Measurements from ENCODE around the gene AMMECR1.

Gene AMMECR1

GRCh38 chrX:110267874-110268273, 50.0 kb downstream of the AMMECR1 start:
- in situ Hi-C loops (cut with MboI; ENCODE audit: low pct_unique_long_range_greater_than_20kb, low sequenced_read_pairs, unreplicated experiment) = no loop called here
- TF ChIP-seq CTCF (IDR thresholded peaks at IDR 0.05; ENCODE audit: extremely low read depth, insufficient read depth, missing control alignments) = no peak
- DNase-seq (ENCODE audit: low spot score) = no peak

- DNase-seq (ENCODE audit: low spot score) = no peak
- in situ Hi-C loops (cut with MboI; ENCODE audit: low pct_unique_long_range_greater_than_20kb, low sequenced_read_pairs, unreplicated experiment) = no loop called here
- TF ChIP-seq CTCF (IDR thresholded peaks at IDR 0.05; ENCODE audit: extremely low read depth, insufficient read depth, missing control alignments) = no peak
These were observed 52.2 kb downstream of the AMMECR1 start for GRCh38 chrX:110265661-110266060.

- in situ Hi-C loops (cut with MboI; ENCODE audit: low pct_unique_long_range_greater_than_20kb, low sequenced_read_pairs, unreplicated experiment) = no loop called here
- no peak for DNase-seq (ENCODE audit: low spot score)
- TF ChIP-seq CTCF (IDR thresholded peaks at IDR 0.05; ENCODE audit: extremely low read depth, insufficient read depth, missing control alignments) = no peak
These were observed 58.8 kb downstream of the AMMECR1 start for GRCh38 chrX:110259117-110259516.

GRCh38 chrX:110258552-110258951, 59.3 kb downstream of the AMMECR1 start:
- TF ChIP-seq CTCF (IDR thresholded peaks at IDR 0.05; ENCODE audit: extremely low read depth, insufficient read depth, missing control alignments) = no peak
- in situ Hi-C loops (cut with MboI; ENCODE audit: low pct_unique_long_range_greater_than_20kb, low sequenced_read_pairs, unreplicated experiment) = no loop called here
- DNase-seq (ENCODE audit: low spot score) = no peak

- DNase-seq (ENCODE audit: low spot score) = no peak
- TF ChIP-seq CTCF (IDR thresholded peaks at IDR 0.05; ENCODE audit: extremely low read depth, insufficient read depth, missing control alignments) = no peak
- in situ Hi-C loops (cut with MboI; ENCODE audit: low pct_unique_long_range_greater_than_20kb, low sequenced_read_pairs, unreplicated experiment) = no loop called here
These were observed 60.0 kb downstream of the AMMECR1 start for GRCh38 chrX:110257889-110258288.

- DNase-seq (ENCODE audit: low spot score) = no peak
- in situ Hi-C loops (cut with MboI; ENCODE audit: low pct_unique_long_range_greater_than_20kb, low sequenced_read_pairs, unreplicated experiment) = no loop called here
- TF ChIP-seq CTCF (IDR thresholded peaks at IDR 0.05; ENCODE audit: extremely low read depth, insufficient read depth, missing control alignments) = no peak
These were observed 65.2 kb downstream of the AMMECR1 start for GRCh38 chrX:110252711-110253110.

GRCh38 chrX:110251961-110252360, 65.9 kb downstream of the AMMECR1 start:
- TF ChIP-seq CTCF (IDR thresholded peaks at IDR 0.05; ENCODE audit: extremely low read depth, insufficient read depth, missing control alignments) = no peak
- in situ Hi-C loops (cut with MboI; ENCODE audit: low pct_unique_long_range_greater_than_20kb, low sequenced_read_pairs, unreplicated experiment) = no loop called here
- no peak for DNase-seq (ENCODE audit: low spot score)

All from GM13977 (cell line).